SK-N-SH (cell line): ENCODE results near the gene LRRC70. TPM values are rescaled to one million over a fixed set of nuclear protein-coding genes. Genes with fewer than 3 reads are reported as not detected.

Source experiments
- CTCF ChIA-PET: fragments of 300-600, 350-600 bp; formaldehyde crosslinking; extraction: SDS; loops from one replicate; lab custom pipeline; 2021; lab: Yijun Ruan, JAX
- POLR2A ChIA-PET: fragments of 350-600 bp; sonication (Branson Sonifier 250); formaldehyde crosslinking; extraction: SDS; loops from one replicate; lab custom pipeline; 2020; ENCODE audit warnings: antibody characterized with exemption, inconsistent platforms; lab: Yijun Ruan, JAX
- DNase-seq: peaks from one replicate; pipeline ENCODE4 v3.0.0; 2012
- H2AFZ ChIP-seq: fragments of 200-600 bp; sonication (generic); 2 replicates; pipeline ENCODE4 v1.8.1; 2016; ENCODE audit warnings: antibody characterized with exemption, mild to moderate bottlenecking, low read depth
- H3F3A ChIP-seq: fragments of 200-600 bp; sonication (generic); replicated peaks from 2 replicates; pipeline ENCODE3; 2016; ENCODE audit warnings: antibody characterized with exemption, mild to moderate bottlenecking; ENCODE audit not compliant: insufficient read depth
- H3K27ac ChIP-seq, 2 experiments: fragments of 200-500 bp in 1 of 2; fragments of 200-600 bp in 1 of 2; sonication (Bioruptor generic) in 1 of 2; sonication (generic), shearing (Covaris generic) in 1 of 2; 2 replicates each; pipeline versions ENCODE4 v1.5.1 to v1.6.1; 2014 to 2016; ENCODE audit warnings: low read depth in 2 of 2, inconsistent platforms in 1 of 2, low read length in 1 of 2, mild to moderate bottlenecking in 1 of 2, mixed read lengths in 1 of 2
- H3K27me3 ChIP-seq: fragments of 200-600 bp; sonication (generic), shearing (Covaris generic); 2 replicates; pipeline ENCODE4 v1.6.1; 2016; ENCODE audit warnings: mixed run types; ENCODE audit not compliant: insufficient read depth
- H3K36me3 ChIP-seq, 2 experiments: fragments of 200-500 bp in 1 of 2; fragments of 200-600 bp in 1 of 2; sonication (Bioruptor generic) in 1 of 2; sonication (generic) in 1 of 2; replicated peaks in 1 of 2; 2 replicates each; pipeline versions ENCODE3 to v1.5.1; 2014 to 2016; ENCODE audit warnings: low read length in 1 of 2, mild to moderate bottlenecking in 1 of 2; ENCODE audit not compliant: insufficient read depth in 2 of 2, control insufficient read depth in 1 of 2
- H3K4me1 ChIP-seq, 2 experiments: fragments of 200-500 bp in 1 of 2; fragments of 200-600 bp in 1 of 2; sonication (Bioruptor generic) in 1 of 2; sonication (generic), shearing (Covaris generic) in 1 of 2; 2 replicates each; pipeline versions ENCODE4 v1.5.1 to v1.6.1; 2014 to 2016; ENCODE audit warnings: low read depth in 1 of 2, low read length in 1 of 2, mixed run types in 1 of 2; ENCODE audit not compliant: insufficient read depth in 2 of 2, control insufficient read depth in 1 of 2
- H3K4me2 ChIP-seq: fragments of 200-600 bp; sonication (generic), shearing (Covaris generic); 2 replicates; pipeline ENCODE4 v1.6.1; 2017; ENCODE audit warnings: mixed run types
- H3K4me3 ChIP-seq, 2 experiments: fragments of 200-500 bp in 1 of 2; fragments of 200-600 bp in 1 of 2; sonication (Bioruptor generic) in 1 of 2; sonication (generic), shearing (Covaris generic) in 1 of 2; 2 replicates each; pipeline versions ENCODE4 v1.5.1 to v1.8.1; 2014 to 2016; ENCODE audit warnings: low read depth in 2 of 2, inconsistent platforms in 1 of 2, low read length in 1 of 2, mild to moderate bottlenecking in 1 of 2, mixed read lengths in 1 of 2, moderate library complexity in 1 of 2
- H3K79me2 ChIP-seq: fragments of 200-600 bp; sonication (generic); 2 replicates; pipeline ENCODE4 v1.8.1; 2017; ENCODE audit warnings: mild to moderate bottlenecking; ENCODE audit not compliant: insufficient read depth
- H3K9ac ChIP-seq: fragments of 200-600 bp; sonication (generic); 2 replicates; pipeline ENCODE4 v1.6.1; 2017; ENCODE audit warnings: mixed run types
- H3K9me2 ChIP-seq: fragments of 200-600 bp; sonication (generic); 2 replicates; pipeline ENCODE4 v1.6.1; 2017; ENCODE audit warnings: mixed run types
- H3K9me3 ChIP-seq: fragments of 200-600 bp; sonication (generic); 2 replicates; pipeline ENCODE4 v1.6.1; 2017; ENCODE audit warnings: mixed run types, mild to moderate bottlenecking, moderate library complexity
- H4K20me1 ChIP-seq: fragments of 200-600 bp; sonication (generic); 2 replicates; pipeline ENCODE4 v1.6.1; 2017; ENCODE audit warnings: mild to moderate bottlenecking, mixed run types; ENCODE audit not compliant: insufficient read depth
- ELF1 ChIP-seq: IDR thresholded peaks from 2 replicates; pipeline ENCODE4 v1.4.0; 2012
- EP300 ChIP-seq, 2 experiments: IDR thresholded peaks; 2 replicates each; pipeline versions ENCODE4 v1.4.0 to v1.6.1; 2012; ENCODE audit warnings: borderline replicate concordance in 1 of 2, low read depth in 1 of 2, low read length in 1 of 2
- EZH2phosphoT487 ChIP-seq: fragments of 200-600 bp; sonication (generic); IDR thresholded peaks from 2 replicates; pipeline ENCODE4 v1.6.1; 2017; ENCODE audit warnings: low read depth, mixed run types, mild to moderate bottlenecking, antibody characterized with exemption, moderate library complexity, borderline replicate concordance
- FOXJ3 ChIP-seq: sonication (generic); formaldehyde crosslinking; IDR thresholded peaks from 2 replicates; pipeline ENCODE4 v1.5.1; 2020; ENCODE audit warnings: mild to moderate bottlenecking, missing genetic modification reagents
- FOXM1 ChIP-seq: IDR thresholded peaks from 2 replicates; pipeline ENCODE4 v1.4.0; 2012; ENCODE audit warnings: low read depth, mild to moderate bottlenecking
- GATA2 ChIP-seq: sonication (generic); formaldehyde crosslinking; IDR thresholded peaks from 2 replicates; pipeline ENCODE4 v1.5.0; 2020; ENCODE audit warnings: mild to moderate bottlenecking, missing genetic modification reagents
- JUND ChIP-seq: IDR thresholded peaks from 2 replicates; pipeline ENCODE4 v1.4.0; 2012
- MEF2A ChIP-seq: IDR thresholded peaks from 2 replicates; pipeline ENCODE4 v1.4.0; 2012; ENCODE audit warnings: low read depth, borderline replicate concordance
- TAF1 ChIP-seq: IDR thresholded peaks from 2 replicates; pipeline ENCODE4 v1.6.1; 2012; ENCODE audit warnings: low read depth, mild to moderate bottlenecking, low read length, moderate library complexity, borderline replicate concordance
- TCF12 ChIP-seq: IDR thresholded peaks from 2 replicates; pipeline ENCODE4 v1.4.0; 2012
- TEAD4 ChIP-seq: IDR thresholded peaks from 2 replicates; pipeline ENCODE4 v1.4.0; 2012; ENCODE audit warnings: mild to moderate bottlenecking, borderline replicate concordance; ENCODE audit not compliant: insufficient read depth
- YY1 ChIP-seq: IDR thresholded peaks from 2 replicates; pipeline ENCODE4 v1.4.0; 2012; ENCODE audit warnings: low read depth, mild to moderate bottlenecking
- WGBS: methylation state at CpG from one replicate; pipeline ENCODE4 v1.1.6; 2017; ENCODE audit warnings: low lambda C conversion rate; 5-methylcytosine and 5-hydroxymethylcytosine counted together
- polyA plus RNA-seq, 3 experiments: library from polyadenylated mRNA; depleted of rRNA; stranded (reverse); fragments of >200 nt; gene quantifications; 2 replicates each; pipeline ENCODE4 v1.2.3, GENCODE V29; 2012
- TF ChIP-seq, protein P1 (sequence below): fragments of 150-350 bp; IDR thresholded peaks from 2 replicates; pipeline ENCODE4 v1.6.1; 2017; ENCODE audit warnings: antibody characterized with exemption, low read length, low read depth, borderline replicate concordance
- TF ChIP-seq, protein P2 (sequence below): IDR thresholded peaks from 2 replicates; pipeline ENCODE4; 2012
- TF ChIP-seq, protein P3 (sequence below): IDR thresholded peaks from 2 replicates; pipeline ENCODE4 v1.4.0; 2012; ENCODE audit warnings: low read depth
- TF ChIP-seq, protein P4 (sequence below): fragments of 200-600 bp; sonication (generic); IDR thresholded peaks from 2 replicates; pipeline ENCODE4 v1.6.1; 2017; ENCODE audit warnings: antibody characterized with exemption, mild to moderate bottlenecking, moderate library complexity
- TF ChIP-seq, protein P5 (sequence below): fragments of 150-350 bp; IDR thresholded peaks from 2 replicates; pipeline ENCODE4 v1.6.1; 2016; ENCODE audit warnings: mild to moderate bottlenecking, low read depth, low read length
- TF ChIP-seq, protein P6 (sequence below): IDR thresholded peaks from 2 replicates; pipeline ENCODE4 v1.6.1; 2012; ENCODE audit warnings: mild to moderate bottlenecking, low read depth, low read length, moderate library complexity

Gene LRRC70
- polyA plus RNA-seq, 1 of the 3 experiments (the other 2 are of a cell fraction) = 0.08 TPM

DNA sequence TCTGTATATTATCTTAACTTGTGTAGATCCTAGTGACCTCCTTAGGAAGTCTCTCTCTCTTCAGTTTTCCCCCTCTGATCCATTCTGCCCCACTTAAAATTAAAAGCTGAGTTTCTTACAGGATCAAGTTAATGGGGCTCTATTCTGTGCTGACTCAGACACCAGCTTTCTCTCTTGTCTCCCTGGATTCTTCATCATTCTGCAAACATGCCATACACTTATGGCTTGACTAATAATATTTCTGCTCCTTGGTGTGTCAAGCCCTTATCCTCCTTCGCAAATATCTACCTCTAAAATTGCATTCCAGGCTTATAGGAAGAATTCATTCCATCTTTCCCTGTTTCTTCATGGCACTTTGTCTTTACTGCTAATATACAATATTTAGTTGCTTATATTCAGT, 18.1 kb downstream of the LRRC70 start:
- POLR2A ChIA-PET = no interaction called here
- Histone ChIP-seq H2AFZ (no peak overlapping the region), H3K36me3 (peaks cover 0 to 5% of the 10 kb centered on the region in 2 experiments), H3F3A (no peaks in the 10 kb centered on the region), H3K27ac (no peak overlapping the region), H4K20me1 (no peaks in the 10 kb centered on the region), H3K4me2 (no peak overlapping the region), H3K79me2 (no peaks in the 10 kb centered on the region), H3K4me1 (no peaks in the 10 kb centered on the region), H3K9me2 (no peaks in the 10 kb centered on the region), H3K4me3 (no peak overlapping the region), H3K9ac (no peak overlapping the region), H3K27me3 (no peaks in the 10 kb centered on the region), H3K9me3 (no peaks in the 10 kb centered on the region)
- no peak for DNase-seq
- TF ChIP-seq TAF1 = no peak
- TF ChIP-seq, protein P1, sequence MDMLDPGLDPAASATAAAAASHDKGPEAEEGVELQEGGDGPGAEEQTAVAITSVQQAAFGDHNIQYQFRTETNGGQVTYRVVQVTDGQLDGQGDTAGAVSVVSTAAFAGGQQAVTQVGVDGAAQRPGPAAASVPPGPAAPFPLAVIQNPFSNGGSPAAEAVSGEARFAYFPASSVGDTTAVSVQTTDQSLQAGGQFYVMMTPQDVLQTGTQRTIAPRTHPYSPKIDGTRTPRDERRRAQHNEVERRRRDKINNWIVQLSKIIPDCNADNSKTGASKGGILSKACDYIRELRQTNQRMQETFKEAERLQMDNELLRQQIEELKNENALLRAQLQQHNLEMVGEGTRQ = no peak
- TF ChIP-seq, protein P2, sequence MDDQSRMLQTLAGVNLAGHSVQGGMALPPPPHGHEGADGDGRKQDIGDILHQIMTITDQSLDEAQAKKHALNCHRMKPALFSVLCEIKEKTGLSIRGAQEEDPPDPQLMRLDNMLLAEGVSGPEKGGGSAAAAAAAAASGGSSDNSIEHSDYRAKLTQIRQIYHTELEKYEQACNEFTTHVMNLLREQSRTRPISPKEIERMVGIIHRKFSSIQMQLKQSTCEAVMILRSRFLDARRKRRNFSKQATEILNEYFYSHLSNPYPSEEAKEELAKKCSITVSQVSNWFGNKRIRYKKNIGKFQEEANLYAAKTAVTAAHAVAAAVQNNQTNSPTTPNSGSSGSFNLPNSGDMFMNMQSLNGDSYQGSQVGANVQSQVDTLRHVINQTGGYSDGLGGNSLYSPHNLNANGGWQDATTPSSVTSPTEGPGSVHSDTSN = no peak
- TF ChIP-seq, protein P3, sequence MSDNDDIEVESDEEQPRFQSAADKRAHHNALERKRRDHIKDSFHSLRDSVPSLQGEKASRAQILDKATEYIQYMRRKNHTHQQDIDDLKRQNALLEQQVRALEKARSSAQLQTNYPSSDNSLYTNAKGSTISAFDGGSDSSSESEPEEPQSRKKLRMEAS = no peak
- TF ChIP-seq, protein P4, sequence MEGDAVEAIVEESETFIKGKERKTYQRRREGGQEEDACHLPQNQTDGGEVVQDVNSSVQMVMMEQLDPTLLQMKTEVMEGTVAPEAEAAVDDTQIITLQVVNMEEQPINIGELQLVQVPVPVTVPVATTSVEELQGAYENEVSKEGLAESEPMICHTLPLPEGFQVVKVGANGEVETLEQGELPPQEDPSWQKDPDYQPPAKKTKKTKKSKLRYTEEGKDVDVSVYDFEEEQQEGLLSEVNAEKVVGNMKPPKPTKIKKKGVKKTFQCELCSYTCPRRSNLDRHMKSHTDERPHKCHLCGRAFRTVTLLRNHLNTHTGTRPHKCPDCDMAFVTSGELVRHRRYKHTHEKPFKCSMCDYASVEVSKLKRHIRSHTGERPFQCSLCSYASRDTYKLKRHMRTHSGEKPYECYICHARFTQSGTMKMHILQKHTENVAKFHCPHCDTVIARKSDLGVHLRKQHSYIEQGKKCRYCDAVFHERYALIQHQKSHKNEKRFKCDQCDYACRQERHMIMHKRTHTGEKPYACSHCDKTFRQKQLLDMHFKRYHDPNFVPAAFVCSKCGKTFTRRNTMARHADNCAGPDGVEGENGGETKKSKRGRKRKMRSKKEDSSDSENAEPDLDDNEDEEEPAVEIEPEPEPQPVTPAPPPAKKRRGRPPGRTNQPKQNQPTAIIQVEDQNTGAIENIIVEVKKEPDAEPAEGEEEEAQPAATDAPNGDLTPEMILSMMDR = no peak
- TF ChIP-seq FOXM1 = no peak
- no peak for TF ChIP-seq EZH2phosphoT487
- TF ChIP-seq, protein P5, sequence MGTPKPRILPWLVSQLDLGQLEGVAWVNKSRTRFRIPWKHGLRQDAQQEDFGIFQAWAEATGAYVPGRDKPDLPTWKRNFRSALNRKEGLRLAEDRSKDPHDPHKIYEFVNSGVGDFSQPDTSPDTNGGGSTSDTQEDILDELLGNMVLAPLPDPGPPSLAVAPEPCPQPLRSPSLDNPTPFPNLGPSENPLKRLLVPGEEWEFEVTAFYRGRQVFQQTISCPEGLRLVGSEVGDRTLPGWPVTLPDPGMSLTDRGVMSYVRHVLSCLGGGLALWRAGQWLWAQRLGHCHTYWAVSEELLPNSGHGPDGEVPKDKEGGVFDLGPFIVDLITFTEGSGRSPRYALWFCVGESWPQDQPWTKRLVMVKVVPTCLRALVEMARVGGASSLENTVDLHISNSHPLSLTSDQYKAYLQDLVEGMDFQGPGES = no peak
- TF ChIP-seq GATA2 (CRISPR knock-in tag) = no peak
- TF ChIP-seq JUND = no peak
- TF ChIP-seq YY1 = no peak
- no peak for TF ChIP-seq TCF12
- no peak for TF ChIP-seq TEAD4
- 90% methylated on average over 1 of the region's 1 CpG for whole genome bisulfite sequencing
- CTCF ChIA-PET = no interaction called here

DNA sequence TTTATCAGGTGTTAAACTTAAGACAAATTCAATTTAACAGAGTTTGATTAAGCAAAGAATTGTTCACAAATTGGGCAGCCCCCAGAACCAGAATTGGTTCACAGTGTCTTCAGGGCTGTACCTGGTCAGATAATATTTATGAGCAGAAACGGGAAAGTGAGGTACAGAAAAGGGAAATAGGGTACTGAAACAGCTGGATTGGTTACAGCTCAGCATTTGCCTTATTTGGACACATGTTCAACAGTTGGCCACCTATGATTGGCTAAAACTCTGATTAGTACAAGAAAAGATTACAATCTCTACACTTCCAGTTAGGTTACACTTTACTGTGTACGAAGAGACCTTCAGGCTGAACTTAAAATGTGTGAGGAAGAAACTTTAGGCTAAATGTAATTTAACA, 18.7 kb downstream of the LRRC70 start:
- Histone ChIP-seq H3F3A (no peaks in the 10 kb centered on the region), H3K4me1 (no peaks in the 10 kb centered on the region), H3K4me3 (no peak overlapping the region), H3K79me2 (no peaks in the 10 kb centered on the region), H4K20me1 (no peaks in the 10 kb centered on the region), H2AFZ (no peak overlapping the region), H3K36me3 (peaks cover 0 to 5% of the 10 kb centered on the region in 2 experiments), H3K9me3 (no peaks in the 10 kb centered on the region), H3K9ac (no peak overlapping the region), H3K9me2 (no peaks in the 10 kb centered on the region), H3K4me2 (no peak overlapping the region), H3K27ac (no peak overlapping the region), H3K27me3 (no peaks in the 10 kb centered on the region)
- CTCF ChIA-PET = interaction anchor here (0.6 kb wide), 1 partner anchor 7 kb away, joined by 3 read pairs; no protein-coding TSS in a partner anchor
- DNase-seq = no peak
- POLR2A ChIA-PET = no interaction called here
- 100% methylated on average over 2 of the region's 2 CpGs for WGBS
- TF ChIP-seq, protein P5 = no peak
- no peak for TF ChIP-seq EP300 (IDR thresholded peaks at IDR 0.05; ENCODE audit: borderline replicate concordance in 1 of 2, low read depth in 1 of 2, low read length in 1 of 2)
- no peak for TF ChIP-seq GATA2 (CRISPR knock-in tag)
- TF ChIP-seq MEF2A = no peak
- TF ChIP-seq FOXM1 = no peak
- no peak for TF ChIP-seq ELF1
- TF ChIP-seq, protein P6, sequence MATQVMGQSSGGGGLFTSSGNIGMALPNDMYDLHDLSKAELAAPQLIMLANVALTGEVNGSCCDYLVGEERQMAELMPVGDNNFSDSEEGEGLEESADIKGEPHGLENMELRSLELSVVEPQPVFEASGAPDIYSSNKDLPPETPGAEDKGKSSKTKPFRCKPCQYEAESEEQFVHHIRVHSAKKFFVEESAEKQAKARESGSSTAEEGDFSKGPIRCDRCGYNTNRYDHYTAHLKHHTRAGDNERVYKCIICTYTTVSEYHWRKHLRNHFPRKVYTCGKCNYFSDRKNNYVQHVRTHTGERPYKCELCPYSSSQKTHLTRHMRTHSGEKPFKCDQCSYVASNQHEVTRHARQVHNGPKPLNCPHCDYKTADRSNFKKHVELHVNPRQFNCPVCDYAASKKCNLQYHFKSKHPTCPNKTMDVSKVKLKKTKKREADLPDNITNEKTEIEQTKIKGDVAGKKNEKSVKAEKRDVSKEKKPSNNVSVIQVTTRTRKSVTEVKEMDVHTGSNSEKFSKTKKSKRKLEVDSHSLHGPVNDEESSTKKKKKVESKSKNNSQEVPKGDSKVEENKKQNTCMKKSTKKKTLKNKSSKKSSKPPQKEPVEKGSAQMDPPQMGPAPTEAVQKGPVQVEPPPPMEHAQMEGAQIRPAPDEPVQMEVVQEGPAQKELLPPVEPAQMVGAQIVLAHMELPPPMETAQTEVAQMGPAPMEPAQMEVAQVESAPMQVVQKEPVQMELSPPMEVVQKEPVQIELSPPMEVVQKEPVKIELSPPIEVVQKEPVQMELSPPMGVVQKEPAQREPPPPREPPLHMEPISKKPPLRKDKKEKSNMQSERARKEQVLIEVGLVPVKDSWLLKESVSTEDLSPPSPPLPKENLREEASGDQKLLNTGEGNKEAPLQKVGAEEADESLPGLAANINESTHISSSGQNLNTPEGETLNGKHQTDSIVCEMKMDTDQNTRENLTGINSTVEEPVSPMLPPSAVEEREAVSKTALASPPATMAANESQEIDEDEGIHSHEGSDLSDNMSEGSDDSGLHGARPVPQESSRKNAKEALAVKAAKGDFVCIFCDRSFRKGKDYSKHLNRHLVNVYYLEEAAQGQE = no peak
- TF ChIP-seq FOXJ3 (CRISPR knock-in tag) = no peak
